SK-N-DZ (cell line): ENCODE results near the gene SMARCC2.
"Not testable (repeated sequence)": the region's sequence is repeated elsewhere in the genome, so short reads cannot be mapped to it uniquely, and the experiment has no call there.

Source experiments
- DNase-seq: peaks from one replicate; pipeline ENCODE4 v3.0.0-alpha.2; 2015; ENCODE audit warnings: low spot score

SMARCC2 gene

GRCh38 chr12:56212361-56212760 lies 23.1 kb upstream of the SMARCC2 start:
- no peak for DNase-seq

- no peak for DNase-seq
Observed at GRCh38 chr12:56208006-56208405, 18.7 kb upstream of the SMARCC2 start.

GRCh38 chr12:56206452-56207166 lies 17.3 kb upstream of the SMARCC2 start:
- peak; percentile 52 for DNase-seq

GRCh38 chr12:56205445-56205844 lies 16.2 kb upstream of the SMARCC2 start:
- DNase-seq, result no peak

GRCh38 chr12:56204275-56204674 lies 15.0 kb upstream of the SMARCC2 start:
- DNase-seq, result no peak

GRCh38 chr12:56202838-56203237 lies 13.6 kb upstream of the SMARCC2 start:
- DNase-seq, result no peak

GRCh38 chr12:56202366-56202765 lies 13.1 kb upstream of the SMARCC2 start:
- no peak for DNase-seq

GRCh38 chr12:56198836-56199235 lies 9.6 kb upstream of the SMARCC2 start:
- DNase-seq, result no peak

GRCh38 chr12:56197921-56198635 lies 8.8 kb upstream of the SMARCC2 start:
- DNase-seq, result no peak

- DNase-seq, result not testable (repeated sequence)
Observed at GRCh38 chr12:56196818-56197550, 7.7 kb upstream of the SMARCC2 start.

GRCh38 chr12:56193025-56193578 lies 3.8 kb upstream of the SMARCC2 start:
- DNase-seq, result peak; percentile 88

GRCh38 chr12:56192582-56192981 lies 3.3 kb upstream of the SMARCC2 start:
- DNase-seq, result no peak

GRCh38 chr12:56190695-56191155 lies 1.4 kb upstream of the SMARCC2 start:
- peak; percentile 36 for DNase-seq

- peak; percentile 93 for DNase-seq
Observed at GRCh38 chr12:56189918-56190694, 823 bp upstream of the SMARCC2 start.

GRCh38 chr12:56188778-56189098 lies 545 bp downstream of the SMARCC2 start:
- DNase-seq, result no peak

GRCh38 chr12:56188131-56188777 lies 1.0 kb downstream of the SMARCC2 start:
- no peak for DNase-seq

- DNase-seq, result no peak
Observed at GRCh38 chr12:56186957-56187356, 2.3 kb downstream of the SMARCC2 start.

GRCh38 chr12:56178347-56178746 lies 10.9 kb downstream of the SMARCC2 start:
- DNase-seq, result no peak

GRCh38 chr12:56172839-56173238 lies 16.4 kb downstream of the SMARCC2 start:
- no peak for DNase-seq

GRCh38 chr12:56169229-56169759 lies 20.0 kb downstream of the SMARCC2 start:
- DNase-seq, result no peak

- DNase-seq, result no peak
Observed at GRCh38 chr12:56165369-56165768, 23.9 kb downstream of the SMARCC2 start.
